ENCODE results near the gene RIMBP2.

Gene RIMBP2

GRCh38 chr12:130477266-130477665, 238.8 kb downstream of the RIMBP2 start:
- DNase-seq = no peak

- DNase-seq = no peak
These were observed 239.5 kb downstream of the RIMBP2 start for GRCh38 chr12:130476451-130477135.

- DNase-seq = no peak
These were observed 241.4 kb downstream of the RIMBP2 start for GRCh38 chr12:130474599-130475269.

- DNase-seq = no peak
These were observed 242.8 kb downstream of the RIMBP2 start for GRCh38 chr12:130473266-130473665.

- DNase-seq = no peak
These were observed 245.1 kb downstream of the RIMBP2 start for GRCh38 chr12:130470969-130471368.

- DNase-seq = no peak
These were observed 246.5 kb downstream of the RIMBP2 start for GRCh38 chr12:130469552-130469951.

- DNase-seq = no peak
These were observed 247.3 kb downstream of the RIMBP2 start for GRCh38 chr12:130468700-130469245.

- DNase-seq = no peak
These were observed 247.9 kb downstream of the RIMBP2 start for GRCh38 chr12:130468186-130468585.

- no peak for DNase-seq
These were observed 250.5 kb downstream of the RIMBP2 start for GRCh38 chr12:130465626-130466025.

- no peak for DNase-seq
These were observed 251.1 kb downstream of the RIMBP2 start for GRCh38 chr12:130465046-130465445.

- DNase-seq = no peak
These were observed 252.1 kb downstream of the RIMBP2 start for GRCh38 chr12:130463818-130464670.

GRCh38 chr12:130463275-130463658, 252.8 kb downstream of the RIMBP2 start:
- no peak for DNase-seq

GRCh38 chr12:130462558-130463274, 253.4 kb downstream of the RIMBP2 start:
- DNase-seq = no peak

GRCh38 chr12:130461839-130462557, 254.1 kb downstream of the RIMBP2 start:
- no peak for DNase-seq

GRCh38 chr12:130461447-130461815, 254.7 kb downstream of the RIMBP2 start:
- no peak for DNase-seq

- DNase-seq = no peak
These were observed 255.3 kb downstream of the RIMBP2 start for GRCh38 chr12:130460611-130461446.

GRCh38 chr12:130459916-130460315, 256.2 kb downstream of the RIMBP2 start:
- DNase-seq = no peak

GRCh38 chr12:130458341-130458740, 257.8 kb downstream of the RIMBP2 start:
- DNase-seq = no peak

GRCh38 chr12:130457215-130457614, 258.9 kb downstream of the RIMBP2 start:
- no peak for DNase-seq

- no peak for DNase-seq
These were observed 259.5 kb downstream of the RIMBP2 start for GRCh38 chr12:130456375-130457199.

Measured in activated CD4-positive, CD25-positive, alpha-beta regulatory T cell treated with anti-CD3 and anti-CD28 coated beads, Interleukin-2, amount 50 U/mL, for 72 hours (primary cell).